Uterus (tissue), 4 donors: ENCODE measurements around the gene LETM1. TPM values are rescaled to one million over a fixed set of nuclear protein-coding genes. Genes with fewer than 3 reads are reported as not detected.

ENCODE experiments used
- DNase-seq, 2 donors: peaks; one replicate each; pipeline ENCODE4 v3.0.0-alpha.2; 2019 to 2020
- H3K27ac ChIP-seq, 2 donors: fragments of 200-600 bp; sonication (generic); 1 replicate in 1 of 2; 2 replicates in 1 of 2; pipeline ENCODE4 v1.5.1; 2016 to 2018
- H3K27me3 ChIP-seq, 2 donors: fragments of 200-600 bp; sonication (generic); one replicate each; pipeline ENCODE4 v1.5.1; 2018 to 2019; ENCODE audit warnings: control low read depth in 1 of 2
- H3K36me3 ChIP-seq, 2 donors: fragments of 200-600 bp; sonication (generic); one replicate each; pipeline ENCODE4 v1.5.1; 2019; ENCODE audit warnings: control low read depth in 1 of 2
- H3K4me1 ChIP-seq, 2 donors: fragments of 200-600 bp; sonication (generic); one replicate each; pipeline ENCODE4 v1.5.1; 2018 to 2019; ENCODE audit warnings: control low read depth in 1 of 2
- H3K4me3 ChIP-seq, 2 donors: fragments of 200-600 bp; sonication (generic); 1 replicate in 1 of 2; 2 replicates in 1 of 2; pipeline ENCODE4 v1.5.1; 2018 to 2019; ENCODE audit warnings: mild to moderate bottlenecking in 1 of 2
- H3K9me3 ChIP-seq, 2 donors: fragments of 200-600 bp; sonication (generic); one replicate each; pipeline ENCODE4 v1.5.1; 2019; ENCODE audit warnings: control low read depth in 1 of 2
- CTCF ChIP-seq, 4 experiments: fragments of 200-600 bp in 2 of 4; fragments of 450-650 bp in 2 of 4; sonication (generic) in 2 of 4; IDR thresholded peaks; one replicate each; pipeline ENCODE4 v1.5.1; 2016 to 2019; ENCODE audit warnings: antibody characterized with exemption in 4 of 4, mild to moderate bottlenecking in 2 of 4, moderate library complexity in 1 of 4
- POLR2A ChIP-seq, 2 donors: fragments of 450-650 bp; IDR thresholded peaks; one replicate each; pipeline ENCODE4 v1.6.1; 2016; ENCODE audit warnings: antibody characterized with exemption in 2 of 2, mild to moderate bottlenecking in 1 of 2, moderate library complexity in 1 of 2
- intact Hi-C: fragments of 100-400 bp; cut with DNase I; formaldehyde crosslinking; loops from one replicate; pipeline ENCODE4 v1.15.1; 2023; ENCODE audit warnings: low total_unique reads
- total RNA-seq, 4 donors: library from RNA; depleted of rRNA in 3 of 4; stranded (reverse); fragments of >200 nt in 3 of 4; gene quantifications; one replicate each; pipeline versions ENCODE4 v1.1.0 to v1.2.4, GENCODE V29; 2014 to 2023
- donor health status: DM: yes; HTN: yes; CAD: no.

The LETM1 gene
- total RNA-seq, 4 donors from 2014 or later = 12.4 to 44.3 (median 31.3) TPM

DNA sequence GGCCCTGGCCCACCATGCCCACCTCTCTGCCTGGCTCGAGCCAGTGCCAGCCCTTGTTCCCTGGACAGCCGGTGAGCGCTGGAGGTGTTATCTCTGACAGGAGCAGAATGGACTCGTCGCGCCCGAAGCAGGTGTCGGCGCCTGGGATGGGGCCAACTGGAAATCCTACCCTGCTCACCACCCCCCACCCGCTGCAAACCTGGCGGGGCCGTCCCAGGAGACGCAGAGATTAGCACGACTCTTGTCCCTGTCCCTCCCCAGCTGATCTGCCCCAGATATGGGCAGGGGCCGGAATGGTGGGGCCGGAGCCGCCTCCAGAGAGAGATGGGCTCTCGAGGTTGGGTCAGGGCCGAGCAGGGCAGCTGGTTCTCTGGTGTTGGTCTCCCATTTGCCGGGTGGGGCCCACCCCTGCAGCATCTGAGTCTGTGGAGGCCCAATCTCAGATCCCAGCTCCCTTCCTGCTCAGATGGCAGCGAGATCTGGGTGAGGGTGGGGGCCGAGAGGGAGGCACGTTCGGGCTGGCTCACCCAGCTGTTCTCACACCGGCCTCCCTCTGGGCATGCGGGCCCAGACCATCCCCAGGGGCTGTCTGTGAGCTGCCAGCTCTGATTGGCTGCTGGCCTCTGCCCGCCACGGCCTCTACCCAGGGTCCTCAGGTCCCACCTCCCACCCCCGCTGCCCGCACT lies 83.0 kb downstream of the LETM1 start:
- peaks cover 0 to 5% of the 10 kb centered on the region in 2 donors for H3K27me3 ChIP-seq
- intact Hi-C loops = no loop called here

DNA sequence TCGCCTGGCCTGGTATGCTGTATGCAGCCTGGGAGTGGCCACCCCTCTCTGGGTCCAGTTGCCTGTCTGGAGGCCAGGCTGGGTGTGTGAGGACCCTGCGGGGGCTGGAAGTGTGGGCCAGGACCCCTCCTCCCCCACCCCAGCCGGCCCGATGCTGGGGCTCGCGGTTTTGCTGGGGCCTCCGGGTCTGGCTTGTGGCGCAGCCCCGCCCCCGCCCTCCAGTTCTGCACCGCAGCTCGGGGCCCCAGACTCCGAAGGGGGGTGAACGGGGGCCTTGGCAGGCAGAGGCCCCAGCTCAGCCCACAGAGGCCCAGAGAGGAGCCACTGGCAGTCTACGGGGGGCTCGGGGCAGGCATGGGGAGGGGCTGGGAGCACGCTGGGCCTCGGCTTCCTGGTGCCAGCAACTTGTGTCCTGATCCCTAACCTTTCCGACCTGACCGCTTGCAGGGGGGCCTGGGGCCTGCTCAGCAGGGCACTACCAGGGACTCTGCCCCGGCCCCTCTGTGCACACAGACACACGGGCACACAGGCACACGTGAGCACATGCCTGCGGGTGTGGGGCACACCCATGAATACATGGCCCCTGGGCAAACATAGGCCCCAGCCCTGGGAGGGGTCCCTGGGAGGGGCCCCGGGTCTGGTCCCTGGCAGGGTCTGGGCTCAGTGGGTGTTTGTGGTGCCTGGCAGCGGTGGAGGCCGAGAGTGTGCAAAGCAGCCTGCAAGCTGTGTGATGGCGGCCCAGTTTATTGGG lies 84.2 kb downstream of the LETM1 start:
- Histone ChIP-seq H3K27me3 (peaks cover 4 to 5% of the 10 kb centered on the region in 2 donors), H3K4me3 (no peak overlapping the region), H3K4me1 (peaks cover 0 to 8% of the 10 kb centered on the region in 2 donors), H3K27ac (no peak overlapping the region), H3K9me3 (no peaks in the 10 kb centered on the region), H3K36me3 (no peaks in the 10 kb centered on the region)
- intact Hi-C loops = no loop called here
- TF ChIP-seq CTCF (IDR thresholded peaks at IDR 0.05) = no peak
- no peak for TF ChIP-seq POLR2A (IDR thresholded peaks at IDR 0.05)
- DNase-seq = no peak

More for the DNA sequence above, 83.0 kb downstream of the LETM1 start:
- no peak for DNase-seq
- no peaks in the 10 kb centered on the region for H3K9me3 ChIP-seq
- no peak for TF ChIP-seq POLR2A (IDR thresholded peaks at IDR 0.05)
- H3K36me3 ChIP-seq = no peaks in the 10 kb centered on the region
- H3K27ac ChIP-seq = no peak overlapping the region
- H3K4me3 ChIP-seq = no peak overlapping the region
- H3K4me1 ChIP-seq = no peaks in the 10 kb centered on the region

- no peak for DNase-seq
- H3K4me3 ChIP-seq = no peak overlapping the region
- H3K27me3 ChIP-seq = peaks cover 5 to 6% of the 10 kb centered on the region in 2 donors
- peaks cover 0 to 10% of the 10 kb centered on the region in 2 donors for H3K4me1 ChIP-seq
- intact Hi-C loops = no loop called here
- H3K27ac ChIP-seq = no peak overlapping the region
- no peaks in the 10 kb centered on the region for H3K9me3 ChIP-seq
- no peaks in the 10 kb centered on the region for H3K36me3 ChIP-seq
- TF ChIP-seq POLR2A (IDR thresholded peaks at IDR 0.05) (no peak), CTCF (IDR thresholded peaks at IDR 0.05) (no peak)
Measured at GRCh38 chr4:1770791-1771231, 85.1 kb downstream of the LETM1 start.

DNA sequence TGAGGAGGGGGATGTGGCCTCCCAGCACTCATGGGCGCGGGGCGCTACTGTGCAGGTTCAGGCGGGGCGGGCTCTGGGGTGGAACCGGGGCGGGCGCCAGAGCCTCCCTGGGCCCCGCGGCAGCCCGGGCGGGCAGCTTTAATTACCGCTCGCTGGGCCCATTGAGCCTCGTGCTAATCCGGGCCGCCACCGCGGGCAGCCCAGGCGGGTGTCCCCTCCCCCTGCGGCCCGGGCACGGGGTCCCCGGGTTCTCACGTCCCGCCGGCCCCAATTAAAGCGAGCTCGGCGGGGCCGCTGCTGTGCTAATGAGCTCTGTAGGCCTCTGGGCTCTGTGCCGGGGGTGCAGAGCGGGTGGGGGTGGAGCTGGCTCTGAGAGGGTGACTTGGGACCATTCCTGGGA lies 85.7 kb downstream of the LETM1 start:
- Histone ChIP-seq H3K36me3 (no peaks in the 10 kb centered on the region), H3K9me3 (no peaks in the 10 kb centered on the region), H3K27me3 (peaks cover 5 to 6% of the 10 kb centered on the region in 2 donors), H3K4me1 (peaks cover 0 to 10% of the 10 kb centered on the region in 2 donors), H3K4me3 (no peak overlapping the region), H3K27ac (no peak overlapping the region)
- TF ChIP-seq CTCF (IDR thresholded peaks at IDR 0.05) (no peak), POLR2A (IDR thresholded peaks at IDR 0.05) (no peak)
- intact Hi-C loops = no loop called here
- no peak for DNase-seq

DNA sequence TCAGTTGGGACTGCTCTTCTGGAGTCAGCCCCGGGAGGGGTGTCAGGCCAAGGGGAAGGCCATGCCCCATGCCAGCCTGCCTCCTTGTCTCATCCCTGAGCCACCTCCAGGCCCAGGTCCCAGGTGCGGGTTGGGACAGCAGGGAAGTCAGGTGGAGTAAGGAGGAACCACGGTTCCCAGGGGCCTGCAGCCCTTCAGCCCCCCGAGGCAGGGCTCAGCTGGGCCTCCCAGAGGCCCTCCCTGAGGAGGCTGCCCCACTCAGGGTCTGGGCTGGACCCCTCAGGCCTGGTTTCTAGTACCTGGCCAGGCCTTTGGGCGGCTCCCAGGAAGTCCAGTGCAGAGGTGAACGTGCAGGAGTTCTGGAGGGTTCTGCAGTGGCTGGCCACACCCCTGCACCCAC lies 86.3 kb downstream of the LETM1 start:
- no peak for DNase-seq
- H3K36me3 ChIP-seq = no peaks in the 10 kb centered on the region
- H3K9me3 ChIP-seq = no peaks in the 10 kb centered on the region
- H3K27me3 ChIP-seq = peaks cover 5 to 6% of the 10 kb centered on the region in 2 donors
- intact Hi-C loops = no loop called here
- TF ChIP-seq CTCF (IDR thresholded peaks at IDR 0.05) (no peak), POLR2A (IDR thresholded peaks at IDR 0.05) (no peak)
- H3K4me3 ChIP-seq = no peak overlapping the region
- peaks cover 0 to 10% of the 10 kb centered on the region in 2 donors for H3K4me1 ChIP-seq
- no peak overlapping the region for H3K27ac ChIP-seq
